HG03460 (cell line): ENCODE measurements around the gene UBXN11.

Experiments
- ATAC-seq: cut with Tn5 transposase; IDR thresholded peaks from one replicate; pipeline ENCODE4 v1.9.1; 2021; ENCODE audit not compliant: unreplicated experiment

UBXN11 gene

DNA sequence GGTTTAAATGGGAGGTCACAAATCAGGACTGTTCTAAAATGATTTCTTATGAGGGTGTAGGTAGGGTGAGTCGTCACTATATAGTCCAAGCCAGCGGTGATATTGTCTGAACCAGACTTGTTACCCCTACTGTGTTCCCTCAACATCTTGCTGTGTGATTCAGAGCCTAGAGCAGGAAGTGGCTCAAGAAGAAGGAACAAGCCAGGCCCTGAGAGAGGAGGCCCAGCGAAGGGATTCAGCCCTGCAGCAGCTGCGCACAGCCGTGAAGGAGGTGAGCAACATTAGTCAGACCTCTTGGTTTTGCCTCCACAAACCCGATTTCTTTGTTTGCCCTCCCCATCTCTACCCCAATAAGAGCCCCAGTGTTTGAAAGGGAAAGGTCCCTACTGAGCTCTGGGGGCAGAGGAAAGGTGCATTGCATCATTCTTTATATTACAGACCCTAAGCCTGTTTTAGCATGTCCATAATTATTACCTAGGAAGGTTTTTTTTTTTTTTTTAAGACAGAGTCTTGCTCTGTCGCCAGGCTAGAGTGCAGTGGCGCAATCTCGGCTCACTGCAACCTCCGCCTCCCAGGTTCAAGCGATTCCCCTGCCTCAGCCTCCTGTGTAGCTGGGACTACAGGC is 31.5 kb downstream of the UBXN11 start:
- ATAC-seq, result no peak

DNA sequence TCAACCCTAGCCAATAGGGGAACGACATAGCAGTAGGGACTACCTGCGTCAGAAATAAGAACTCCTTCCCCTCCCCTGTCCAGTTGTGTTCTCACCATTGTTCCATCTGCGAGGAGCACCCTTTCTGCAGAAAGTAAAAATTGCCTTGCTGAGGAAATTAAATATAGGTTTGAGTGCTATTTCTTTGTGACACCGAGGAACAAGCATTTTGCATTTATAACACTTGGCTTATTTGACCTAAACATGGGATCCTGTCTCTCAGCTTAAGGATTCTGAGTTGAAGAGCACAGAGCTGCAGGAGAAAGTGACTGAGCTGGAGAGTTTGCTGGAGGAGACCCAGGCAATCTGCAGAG is 37.3 kb downstream of the UBXN11 start:
- ATAC-seq, result no peak

DNA sequence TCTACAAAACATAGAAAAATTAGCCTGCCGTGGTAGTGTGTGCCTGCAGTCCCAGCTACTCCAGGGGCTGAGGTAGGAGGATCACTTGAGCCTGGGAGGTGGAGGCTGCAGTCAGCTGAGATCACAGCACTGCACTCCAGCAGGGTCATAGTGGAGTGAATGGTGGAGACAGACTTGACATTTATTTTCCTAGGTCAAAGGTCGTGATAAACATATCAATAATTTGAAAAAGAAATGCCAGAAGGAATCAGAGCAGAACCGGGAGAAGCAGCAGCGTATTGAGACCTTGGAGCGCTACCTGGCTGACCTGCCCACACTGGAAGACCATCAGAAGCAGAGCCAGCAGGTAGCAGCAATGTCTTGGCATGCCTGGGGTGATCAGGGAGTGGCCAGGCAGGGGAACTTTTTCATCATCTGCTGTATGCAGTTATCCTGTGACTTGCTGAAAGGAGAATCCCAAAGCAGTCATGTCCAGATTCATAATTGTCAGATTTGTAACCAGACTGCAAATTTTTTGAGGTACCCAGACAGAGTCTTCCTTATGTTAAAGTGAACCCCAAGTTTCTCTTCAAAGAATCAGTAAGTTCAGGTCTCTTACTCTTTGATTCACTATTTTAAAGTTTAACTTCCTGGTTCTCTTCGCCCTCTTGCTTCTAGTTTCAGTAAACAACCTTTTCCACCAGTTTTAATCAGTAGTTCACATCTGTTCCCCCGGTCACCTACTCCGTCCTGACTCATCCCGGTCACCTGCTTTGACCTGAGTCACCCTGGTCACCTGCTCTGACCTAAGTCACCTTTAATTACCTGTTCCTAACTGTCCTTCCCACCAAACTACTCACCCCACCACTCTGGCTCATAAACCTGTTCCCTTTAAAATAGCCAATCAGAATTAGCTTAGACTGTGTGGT is 37.9 kb downstream of the UBXN11 start:
- ATAC-seq, result no peak

DNA sequence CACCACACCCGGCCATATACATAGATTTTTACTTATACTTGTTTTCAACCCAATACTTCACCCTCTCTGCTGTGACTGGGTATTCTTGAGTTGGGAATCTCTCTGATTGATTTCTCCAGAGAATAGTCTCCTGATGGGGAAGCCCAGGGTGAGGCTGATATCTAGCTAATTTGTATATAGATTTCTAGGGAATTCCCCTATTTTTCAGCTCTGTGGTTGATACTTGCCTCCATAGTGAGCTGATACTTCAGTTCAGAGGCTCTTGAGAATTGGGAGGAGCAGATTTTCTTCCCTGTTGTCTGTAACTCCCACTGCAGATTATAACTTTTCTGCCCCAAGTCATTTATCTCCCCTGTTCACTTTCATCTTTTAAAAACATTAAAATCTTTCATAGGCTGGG is 41.0 kb downstream of the UBXN11 start:
- ATAC-seq, result no peak

DNA sequence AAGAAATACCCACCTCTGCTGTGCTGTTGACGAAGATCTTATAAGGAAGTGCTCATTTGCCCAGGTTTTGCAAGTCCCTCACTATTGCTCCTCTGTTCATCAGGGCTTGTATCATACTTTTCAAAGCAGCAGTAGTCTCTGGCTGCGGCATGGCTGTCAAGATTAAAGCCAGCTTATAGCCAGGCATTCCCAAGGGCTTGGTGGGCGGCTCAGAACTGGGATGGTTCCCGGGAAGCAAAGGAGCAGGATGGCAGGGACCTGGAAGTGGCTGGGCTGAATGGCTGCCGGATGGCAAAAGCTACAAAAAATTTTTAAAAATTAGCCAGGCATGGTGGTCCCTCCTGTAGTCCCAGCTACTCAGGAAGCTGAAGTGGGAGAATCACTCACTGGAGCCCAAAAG is 43.2 kb downstream of the UBXN11 start:
- ATAC-seq, result no peak

DNA sequence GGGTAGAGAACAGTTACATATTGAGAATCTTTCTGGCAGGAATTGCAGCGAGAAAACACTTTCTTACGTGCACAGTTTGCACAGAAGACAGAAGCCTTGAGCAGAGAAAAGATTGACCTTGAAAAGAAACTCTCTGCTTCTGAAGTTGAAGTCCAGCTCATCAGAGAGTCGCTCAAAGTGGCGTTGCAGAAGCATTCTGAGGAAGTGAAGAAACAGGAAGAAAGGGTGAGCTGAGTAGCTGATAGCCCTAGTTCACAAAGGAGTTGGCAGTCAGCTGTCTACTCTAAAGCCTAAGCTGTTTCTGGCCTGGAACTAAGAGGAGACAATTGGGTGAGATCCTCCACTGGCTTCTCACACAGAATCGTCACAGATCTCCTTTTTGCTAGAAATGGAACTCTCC is 46.9 kb downstream of the UBXN11 start:
- no peak for ATAC-seq

DNA sequence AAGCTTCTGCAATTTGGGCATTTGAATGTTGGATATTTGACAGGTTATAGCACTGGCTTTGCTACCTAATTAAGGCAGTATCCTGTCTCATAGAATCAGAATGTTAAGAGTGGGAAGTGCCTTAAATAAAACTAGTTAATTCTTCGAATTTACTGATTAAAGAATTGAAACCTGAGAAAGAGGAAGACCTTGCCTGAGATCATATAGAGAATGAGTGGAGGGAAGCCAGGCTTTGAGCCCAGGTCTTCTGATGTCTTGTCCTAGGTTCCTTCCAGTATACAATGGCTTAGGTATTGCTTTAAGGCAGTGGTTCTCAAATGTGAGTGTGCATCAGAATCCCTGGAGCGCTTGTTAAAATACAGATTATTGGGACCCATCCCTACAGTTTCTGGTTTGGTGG is 47.4 kb downstream of the UBXN11 start:
- no peak for ATAC-seq

DNA sequence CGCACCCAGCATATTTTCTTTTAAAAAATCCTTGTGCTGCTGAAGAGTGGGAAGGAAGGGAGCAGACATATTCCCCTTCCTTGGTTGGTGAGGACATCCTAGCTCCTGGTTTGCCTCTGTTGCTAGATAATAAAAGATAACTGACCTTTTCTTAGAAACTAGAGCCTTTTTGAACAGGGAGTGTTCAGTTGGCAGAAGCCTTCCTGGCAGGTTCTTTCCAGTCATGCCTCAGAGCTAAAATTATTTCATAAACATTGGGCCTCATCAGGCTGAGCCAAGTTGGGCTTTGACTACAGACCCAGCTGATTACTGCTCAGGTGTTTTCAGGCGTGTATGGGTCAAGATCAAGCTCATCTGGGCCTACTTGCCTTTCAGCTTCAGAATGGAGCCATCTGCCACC is 49.2 kb downstream of the UBXN11 start:
- ATAC-seq, result no peak

DNA sequence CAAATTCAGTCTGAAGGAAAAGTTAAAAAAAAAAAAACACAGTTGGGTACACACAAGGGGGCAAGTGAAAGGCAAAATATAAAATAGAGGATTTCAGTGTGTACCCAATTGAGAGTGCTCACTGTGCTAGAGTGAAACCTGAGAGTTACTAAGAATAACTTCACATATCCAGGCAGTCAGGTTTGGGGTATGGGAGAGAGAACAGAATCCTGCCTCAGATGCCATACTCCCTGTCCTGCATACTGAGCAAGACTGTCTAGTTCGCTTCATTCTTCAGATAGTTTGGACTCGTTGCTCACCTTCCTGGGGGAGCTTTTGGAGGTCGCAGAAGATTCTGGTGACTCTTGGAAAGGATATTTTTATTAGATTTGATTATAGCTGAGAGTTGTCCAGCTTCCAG is 52.0 kb downstream of the UBXN11 start:
- ATAC-seq, result no peak

DNA sequence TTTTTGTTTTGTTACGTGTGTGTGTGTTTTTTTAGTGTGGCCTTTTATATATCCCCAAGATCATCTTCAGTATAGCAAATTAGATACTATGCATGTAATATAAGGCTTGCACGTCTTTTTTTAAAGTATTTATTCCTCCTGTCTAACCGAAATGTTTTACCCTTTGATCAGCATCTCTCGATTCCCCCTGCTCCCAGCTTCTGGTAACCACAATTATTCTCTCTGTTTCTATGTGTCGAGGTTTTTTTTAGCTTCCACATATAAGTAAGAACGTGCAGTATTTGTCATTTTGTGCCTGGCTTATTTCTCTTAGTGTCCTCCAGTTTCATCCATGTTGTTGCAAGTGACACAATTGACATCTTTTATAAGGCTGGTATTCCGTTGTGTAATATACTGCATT is 53.7 kb downstream of the UBXN11 start:
- no peak for ATAC-seq

DNA sequence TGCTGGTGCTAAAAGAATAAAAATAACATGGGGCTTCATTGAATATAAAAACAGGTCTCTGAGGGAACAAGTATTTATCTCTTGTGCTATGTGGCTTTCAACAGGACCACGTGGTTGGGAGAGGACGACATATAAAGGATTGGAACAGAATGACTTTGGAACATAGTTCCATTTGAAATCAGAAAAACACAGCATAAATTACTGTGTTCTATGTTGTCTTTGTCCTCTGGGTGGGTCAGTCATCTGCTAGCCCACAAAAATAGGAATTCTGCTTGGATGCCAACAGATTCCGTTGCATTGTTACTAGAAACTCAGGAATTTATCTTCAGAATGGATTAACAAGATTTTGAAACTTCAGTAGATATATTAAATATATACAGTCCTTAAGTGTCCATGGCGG is 66.5 kb downstream of the UBXN11 start:
- no peak for ATAC-seq

DNA sequence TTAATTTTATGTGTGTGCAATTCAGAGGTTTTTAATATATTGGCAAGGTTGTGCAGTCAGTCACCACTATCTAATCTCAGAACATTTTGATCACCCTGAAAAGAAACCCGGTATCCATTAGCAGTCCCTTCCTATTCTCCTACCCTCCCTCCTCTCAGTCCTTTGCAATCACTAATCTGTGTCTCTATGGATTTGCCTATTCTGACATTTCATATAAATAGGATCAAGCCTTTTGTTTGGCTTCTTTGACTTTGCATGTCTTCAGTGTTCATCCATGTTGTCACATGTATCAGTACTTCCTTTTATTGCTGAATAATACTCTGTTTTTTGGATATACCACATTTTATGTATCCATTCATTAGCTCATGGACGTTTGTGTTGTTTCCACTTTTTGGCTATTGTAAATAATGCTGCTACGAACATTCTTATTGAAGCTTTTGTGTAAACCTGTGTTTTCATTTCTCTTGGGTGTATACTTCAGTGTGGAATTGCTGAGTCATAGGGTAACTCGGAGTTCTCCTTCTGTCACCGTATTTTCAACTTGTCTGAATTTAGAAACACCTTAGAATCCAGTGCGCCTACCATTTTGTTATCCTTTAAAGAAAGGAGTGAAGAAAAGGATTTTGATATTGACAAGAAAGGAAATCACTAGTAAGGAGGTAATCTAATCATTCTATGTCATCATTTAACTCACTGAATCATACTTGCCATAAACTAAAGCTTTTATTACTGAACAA is 69.0 kb downstream of the UBXN11 start:
- no peak for ATAC-seq

DNA sequence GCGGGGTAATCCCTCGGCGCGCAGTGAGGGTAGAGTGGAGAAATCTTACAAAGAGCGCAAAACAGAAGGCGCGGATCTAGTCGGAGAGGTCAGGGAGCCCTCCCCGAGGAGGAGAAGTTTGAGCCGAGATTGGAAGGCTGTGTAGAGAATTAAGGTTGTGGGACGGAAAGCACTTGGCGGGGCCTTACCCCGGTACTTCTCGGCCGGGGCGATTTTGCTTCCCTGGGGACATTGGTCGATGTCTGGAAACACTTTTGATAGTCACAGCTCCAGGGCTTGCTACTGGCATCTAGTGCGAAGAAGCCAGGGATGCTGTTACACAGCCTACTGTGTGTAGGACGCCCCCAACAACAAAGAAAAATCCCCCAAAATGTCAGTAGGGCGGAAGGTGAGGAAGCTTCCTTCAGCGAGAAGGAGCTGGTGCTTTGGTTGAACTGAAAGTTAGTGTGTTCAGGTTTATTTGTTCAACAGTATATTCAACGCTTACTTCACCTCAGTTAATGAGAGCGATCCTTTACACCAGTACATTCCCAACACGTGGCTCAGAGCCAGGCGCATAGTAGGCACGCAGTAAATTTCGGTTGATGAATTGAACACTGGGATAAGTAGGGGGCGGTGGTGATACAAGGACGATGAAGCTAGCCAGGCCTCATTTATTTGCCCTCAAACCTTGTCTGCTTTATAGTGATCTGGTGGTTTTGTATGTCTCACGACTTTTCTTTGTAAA is 71.6 kb downstream of the UBXN11 start:
- ATAC-seq, result peak; percentile 9

DNA sequence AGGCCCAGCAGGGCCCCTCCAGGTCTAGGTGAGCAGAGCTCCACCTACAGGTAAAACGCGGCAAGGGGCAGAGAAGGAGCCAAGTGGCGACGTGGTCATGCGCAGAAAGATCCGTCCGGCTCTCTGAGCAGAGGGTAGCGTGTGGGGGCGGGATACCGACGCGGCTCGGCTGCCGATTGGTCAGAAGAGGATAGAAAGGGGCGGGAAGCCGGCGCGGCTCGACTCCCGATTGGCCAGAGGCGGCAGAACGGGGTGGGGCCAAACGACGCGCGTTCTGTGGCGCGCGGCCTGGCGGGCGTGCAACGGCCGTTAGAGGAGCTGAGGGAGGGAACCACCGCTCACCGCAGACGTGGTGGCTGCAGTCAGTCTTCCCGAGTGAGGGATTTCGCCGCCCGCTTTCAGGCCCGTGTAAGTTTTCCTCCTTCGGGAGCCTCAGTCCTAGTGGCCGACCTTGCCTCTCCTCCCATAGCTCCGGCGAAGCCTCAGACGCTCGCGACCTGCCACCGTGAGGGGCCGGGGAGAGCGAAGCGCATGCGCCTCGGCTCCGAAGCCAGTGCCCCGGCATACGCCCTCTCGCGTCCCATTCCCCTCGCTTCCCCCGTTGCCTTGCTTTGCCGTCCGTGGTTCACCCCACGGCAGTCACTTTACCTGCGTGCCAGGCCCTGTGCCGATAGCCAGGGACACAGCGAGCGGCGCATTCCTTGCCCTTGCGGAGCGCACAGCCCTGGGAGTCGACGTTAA is 72.4 kb downstream of the UBXN11 start, which contains the start of gene CEP85:
CEP85 (plus strand) TSS at position 298 of the 741 bp plus-strand sequence. CDS start 5,584 bp downstream, outside the sequence.
- ATAC-seq, result peak; percentile 91
